Fibroblast of mammary gland (primary cell): ENCODE results near the gene TAS1R1.
"Not testable (repeated sequence)": the region's sequence is repeated elsewhere in the genome, so short reads cannot be mapped to it uniquely, and the experiment has no call there.

ENCODE experiments used
- DNase-seq: peaks from one replicate; pipeline ENCODE4 v3.0.0-alpha.2; 2010; ENCODE audit warnings: low read depth
- H3K4me3 ChIP-seq: 2 replicates; pipeline ENCODE4 v1.5.1; 2011; ENCODE audit warnings: low read depth, mild to moderate bottlenecking, low read length, moderate library complexity; ENCODE audit not compliant: control insufficient read depth
- TF ChIP-seq, protein P1 (sequence below): conservative IDR thresholded peaks from 2 replicates; pipeline ENCODE4 v1.5.1; 2011; ENCODE audit warnings: low read depth, low read length, inconsistent platforms; ENCODE audit not compliant: control insufficient read depth, insufficient read depth

The TAS1R1 gene

DNA sequence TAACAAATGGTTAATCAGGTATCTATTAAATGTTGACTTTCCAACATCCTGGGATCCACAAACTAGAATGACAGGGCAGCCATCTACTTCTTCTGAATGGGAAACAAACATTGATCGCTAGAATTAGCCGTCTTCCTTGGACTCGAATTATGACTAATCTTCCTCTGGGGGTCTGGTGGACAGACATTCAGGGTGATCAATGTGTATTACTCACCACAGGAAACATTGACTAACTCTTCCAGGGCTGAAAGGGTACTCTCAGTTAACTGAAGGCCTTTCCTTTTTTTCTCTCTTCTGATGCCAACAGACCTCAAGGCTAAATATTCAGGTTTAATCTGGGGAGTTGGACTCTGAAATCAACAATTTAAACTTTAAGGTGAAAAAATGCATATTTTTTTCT, 10.3 kb upstream of the TAS1R1 start:
- TF ChIP-seq, protein P1, sequence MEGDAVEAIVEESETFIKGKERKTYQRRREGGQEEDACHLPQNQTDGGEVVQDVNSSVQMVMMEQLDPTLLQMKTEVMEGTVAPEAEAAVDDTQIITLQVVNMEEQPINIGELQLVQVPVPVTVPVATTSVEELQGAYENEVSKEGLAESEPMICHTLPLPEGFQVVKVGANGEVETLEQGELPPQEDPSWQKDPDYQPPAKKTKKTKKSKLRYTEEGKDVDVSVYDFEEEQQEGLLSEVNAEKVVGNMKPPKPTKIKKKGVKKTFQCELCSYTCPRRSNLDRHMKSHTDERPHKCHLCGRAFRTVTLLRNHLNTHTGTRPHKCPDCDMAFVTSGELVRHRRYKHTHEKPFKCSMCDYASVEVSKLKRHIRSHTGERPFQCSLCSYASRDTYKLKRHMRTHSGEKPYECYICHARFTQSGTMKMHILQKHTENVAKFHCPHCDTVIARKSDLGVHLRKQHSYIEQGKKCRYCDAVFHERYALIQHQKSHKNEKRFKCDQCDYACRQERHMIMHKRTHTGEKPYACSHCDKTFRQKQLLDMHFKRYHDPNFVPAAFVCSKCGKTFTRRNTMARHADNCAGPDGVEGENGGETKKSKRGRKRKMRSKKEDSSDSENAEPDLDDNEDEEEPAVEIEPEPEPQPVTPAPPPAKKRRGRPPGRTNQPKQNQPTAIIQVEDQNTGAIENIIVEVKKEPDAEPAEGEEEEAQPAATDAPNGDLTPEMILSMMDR = no peak
- H3K4me3 ChIP-seq = no peak overlapping the region
- peak; percentile 76 for DNase-seq

DNA sequence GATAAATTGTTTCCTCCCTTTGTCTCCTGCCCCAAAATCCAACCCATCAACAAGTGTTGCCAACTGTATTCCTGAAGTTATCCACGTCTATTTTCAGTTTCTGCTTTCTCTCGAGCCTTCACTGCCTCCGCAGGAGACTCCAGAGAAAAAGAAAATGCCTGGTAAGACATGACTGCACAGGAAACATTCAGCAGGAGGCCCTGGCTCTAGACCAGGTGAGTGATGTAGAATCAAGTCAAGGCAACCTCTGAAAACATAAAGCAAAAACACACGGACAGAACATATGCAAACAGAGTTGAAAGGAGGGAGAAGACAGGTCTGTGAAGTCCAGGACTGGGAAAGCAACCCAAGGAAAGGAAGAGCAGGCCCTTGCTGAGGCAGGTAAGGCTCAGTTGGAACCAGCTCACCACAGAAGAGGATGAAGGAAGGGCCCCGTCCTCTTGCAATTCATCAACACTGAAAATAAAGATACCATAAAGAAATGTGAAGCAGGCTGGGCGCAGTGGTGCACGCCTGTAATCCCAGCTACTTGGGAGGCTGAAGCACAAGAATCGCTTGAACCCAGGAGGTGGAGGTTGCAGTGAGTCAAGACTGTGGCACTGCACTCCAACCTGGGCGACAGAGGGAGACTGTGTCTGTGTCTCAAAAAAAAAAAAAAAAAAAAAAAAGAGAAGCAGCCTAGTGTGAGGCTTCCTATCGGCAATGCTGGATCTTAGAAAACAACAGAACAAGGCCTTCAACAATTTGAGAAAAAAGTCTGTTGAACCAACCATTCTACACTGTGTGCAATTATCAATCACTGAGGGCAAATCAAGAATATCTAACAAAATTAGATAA, 9.6 kb upstream of the TAS1R1 start:
- TF ChIP-seq, protein P1 = no peak
- DNase-seq = peak; percentile 31
- H3K4me3 ChIP-seq = no peak overlapping the region

DNA sequence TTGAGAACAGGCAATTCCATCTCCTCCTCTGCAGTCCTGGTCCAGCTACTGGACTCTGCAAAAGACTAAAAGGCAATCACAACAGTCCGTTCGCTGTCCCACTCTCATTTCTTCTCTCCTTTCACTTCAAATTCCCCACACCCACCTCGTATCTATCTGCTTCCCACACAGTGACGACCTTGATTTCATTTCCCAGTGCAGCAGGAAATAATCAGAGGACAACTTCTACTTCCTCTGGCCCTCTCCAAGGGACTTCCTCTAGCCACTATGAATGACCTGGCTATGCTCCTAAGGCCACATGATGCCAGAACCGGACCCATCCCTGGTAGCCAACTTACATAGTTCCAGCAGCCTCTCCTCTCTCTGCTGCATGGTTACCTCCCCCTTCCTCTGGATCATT, 8.8 kb upstream of the TAS1R1 start:
- TF ChIP-seq, protein P1 = no peak
- H3K4me3 ChIP-seq = no peak overlapping the region

DNA sequence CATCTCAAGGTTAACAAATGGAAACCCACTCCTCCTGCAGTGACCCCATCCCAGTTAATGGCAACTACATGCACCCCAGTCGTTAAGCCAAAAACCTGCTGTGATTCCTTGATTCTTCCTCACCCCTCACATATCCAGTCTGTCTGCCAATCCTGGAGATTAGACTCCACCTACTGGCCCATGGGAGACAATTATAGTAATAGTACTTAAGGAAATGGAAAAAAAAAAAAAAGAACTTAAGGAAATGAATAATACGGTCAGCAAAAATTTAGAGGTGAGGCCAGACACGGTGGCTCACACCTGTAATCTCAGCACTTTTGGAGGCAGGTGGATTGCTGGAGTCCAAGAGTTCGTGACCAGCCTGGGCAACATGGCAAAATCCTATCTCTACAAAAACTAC, 7.8 kb upstream of the TAS1R1 start:
- peak; percentile 33 for DNase-seq
- H3K4me3 ChIP-seq = no peak overlapping the region
- TF ChIP-seq, protein P1 = no peak

More for the DNA sequence above, 8.8 kb upstream of the TAS1R1 start:
- no peak for DNase-seq

DNA sequence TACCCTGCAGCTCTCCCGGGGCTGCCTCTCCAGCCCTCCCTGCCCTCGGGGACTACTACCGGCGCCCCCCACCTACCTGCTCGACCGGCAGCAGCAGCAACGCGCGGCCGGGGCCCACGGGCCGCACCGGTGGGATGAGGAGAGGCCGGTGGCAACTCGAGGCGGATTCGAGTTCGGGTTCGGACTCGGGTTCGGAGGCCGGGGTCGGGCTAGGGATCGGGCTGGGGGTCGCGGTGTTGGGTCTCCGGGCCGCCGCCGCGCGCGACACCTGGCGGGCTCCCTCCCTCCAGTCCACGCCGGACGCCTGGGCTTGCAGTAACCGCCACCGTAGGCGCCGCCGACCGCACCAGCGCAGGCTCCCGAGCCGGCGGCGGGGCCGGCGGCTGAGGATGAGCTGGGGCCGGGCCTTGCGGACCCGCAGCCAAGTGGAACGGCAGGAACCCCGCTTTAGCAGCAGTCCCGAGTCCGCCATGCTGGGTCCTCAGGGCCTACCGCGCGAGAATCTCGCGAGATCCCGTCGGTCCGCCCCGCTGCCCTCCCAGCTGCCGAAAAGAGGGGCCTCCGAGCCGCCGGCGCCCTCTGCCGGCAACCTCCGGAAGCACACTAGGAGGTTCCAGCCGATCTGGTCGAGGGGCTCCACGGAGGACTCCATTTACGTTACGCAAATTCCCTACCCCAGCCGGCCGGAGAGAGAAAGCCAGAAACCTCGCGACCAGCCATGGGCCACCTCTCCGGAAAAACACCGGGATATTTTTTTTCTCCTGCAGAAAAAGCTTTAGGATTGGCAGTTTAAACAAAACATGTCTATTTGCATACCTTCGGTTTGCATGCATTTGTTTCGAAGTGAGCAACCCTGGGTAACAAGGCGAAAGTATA, 838 bp upstream of the TAS1R1 start, which contains the start of gene NOL9:
Gene NOL9 (minus strand): TSS at position 483 of the 876 bp plus-strand sequence. CDS start 11 bp downstream, at position 472.
- TF ChIP-seq, protein P1 = peak; percentile 76
- DNase-seq = peak; percentile 87
- H3K4me3 ChIP-seq = peak within 1 kb of the TSS; percentile 92

DNA sequence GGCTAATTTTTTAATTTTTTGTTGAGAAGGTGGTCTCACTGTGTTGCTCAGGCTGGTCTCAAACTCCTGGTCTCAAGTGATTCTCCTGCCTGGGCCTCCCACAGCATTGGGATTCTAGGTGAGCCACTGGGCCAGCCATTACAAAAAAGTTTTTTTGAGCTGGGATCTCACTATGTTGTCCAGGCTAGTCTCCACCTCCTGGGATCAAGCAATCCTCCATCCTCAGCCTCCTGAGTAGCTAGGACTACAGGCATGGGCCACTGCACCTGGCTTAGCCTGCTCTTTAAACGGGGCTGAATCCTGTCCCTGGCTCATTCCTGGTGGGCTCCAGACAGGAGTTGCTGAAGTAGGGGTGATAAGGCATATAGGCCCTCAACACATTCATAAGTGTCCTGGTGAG, 2.5 kb downstream of the TAS1R1 start:
- no peak for DNase-seq
- H3K4me3 ChIP-seq = no peak overlapping the region
- TF ChIP-seq, protein P1 = no peak

DNA sequence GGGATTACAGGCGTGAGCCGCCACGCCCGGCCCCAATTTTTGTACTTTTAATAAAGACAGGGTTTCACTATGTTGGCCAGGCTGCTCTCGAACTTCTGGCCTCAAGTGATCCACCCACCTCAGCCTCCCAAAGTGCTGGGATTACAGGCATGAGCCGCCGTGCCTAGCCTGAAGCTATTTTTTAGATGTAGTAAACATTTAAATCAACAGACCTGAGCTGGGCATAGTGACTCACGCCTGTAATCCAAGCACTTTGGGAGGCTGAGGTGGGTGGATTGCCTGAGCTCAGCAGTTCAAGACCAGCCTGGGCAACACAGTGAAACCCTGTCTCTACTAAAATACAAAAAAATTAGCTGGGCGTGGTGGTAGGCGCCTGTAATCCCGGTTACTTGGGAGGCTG, 4.1 kb downstream of the TAS1R1 start:
- not testable (repeated sequence) for H3K4me3 ChIP-seq, DNase-seq
